ENCODE measurements around the gene ADGRV1. TPM values are rescaled to one million over a fixed set of nuclear protein-coding genes. Genes with fewer than 3 reads are reported as not detected.
A peak's percentile ranks its signal among the peaks of the same experiment; 100 is the strongest.

The ADGRV1 gene
- total and polyA plus RNA-seq, 9 of the 15 experiments (the other 6 are each of a cell fraction or from before 2014, with no cell fraction given) = 21.7 to 156 (median 58.2) TPM

DNA sequence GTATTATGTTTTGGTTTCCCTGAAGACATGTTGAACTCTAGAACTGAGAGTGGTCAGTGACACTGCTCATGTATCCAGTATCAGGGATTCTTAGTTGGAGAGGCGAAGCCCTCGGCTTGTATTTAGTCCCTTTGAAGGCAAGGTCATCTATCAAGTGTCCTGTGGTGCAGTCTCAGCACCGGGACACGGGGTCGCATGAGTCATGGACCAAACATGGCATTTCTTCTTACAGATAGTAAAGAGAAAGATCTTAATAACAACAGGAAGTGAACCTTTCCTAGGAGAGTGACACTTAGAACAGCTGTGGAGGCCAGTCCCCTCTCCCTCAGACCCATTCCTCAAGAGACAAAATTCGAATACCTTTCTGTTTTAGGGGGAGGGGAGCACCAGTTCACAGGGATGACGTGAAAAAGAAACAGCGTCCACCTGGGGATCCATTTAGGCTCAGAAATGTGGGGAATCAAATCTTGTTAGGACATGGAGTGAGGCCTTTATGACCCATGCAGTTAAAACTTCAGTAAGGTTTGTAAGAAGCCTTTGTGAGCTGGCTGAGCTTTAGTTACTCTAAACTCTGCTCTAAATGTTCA, 86.5 kb downstream of the ADGRV1 start (continued):
- TF ChIP-seq ZBTB12 (CRISPR knock-in tag; IDR thresholded peaks at IDR 0.05) (no peak), ARID1B (IDR thresholded peaks at IDR 0.05) (peak; percentile 87), RFX7 (CRISPR knock-in tag; IDR thresholded peaks at IDR 0.05) (no peak), JUN (IDR thresholded peaks at IDR 0.05; ENCODE audit: borderline replicate concordance, low read depth, low read length) (peak; percentile 97), JUN (CRISPR knock-in tag; IDR thresholded peaks at IDR 0.05; ENCODE audit: borderline replicate concordance) (peak; percentile 63; the same call in 1 of the 2 replicates), EGR1 (conservative IDR thresholded peaks at IDR 0.05) (no peak), SMARCA4 (IDR thresholded peaks at IDR 0.05) (peak; percentile 85), ILK (tag; IDR thresholded peaks at IDR 0.05; ENCODE audit: borderline replicate concordance, low read depth) (no peak), SMC3 (conservative IDR thresholded peaks at IDR 0.05; ENCODE audit: insufficient read depth, low read depth, low read length) (no peak), CCNT2 (IDR thresholded peaks at IDR 0.05; ENCODE audit: borderline replicate concordance, extremely low read depth, insufficient read length, low read depth, low read length) (no peak), ETV1 (tag; conservative IDR thresholded peaks at IDR 0.05; ENCODE audit: low read depth) (peak; percentile 71), ZNF583 (CRISPR knock-in tag; IDR thresholded peaks at IDR 0.05) (no peak), SPI1 (IDR thresholded peaks at IDR 0.05; ENCODE audit: borderline replicate concordance, low read depth, low read length) (peak; percentile 71), SRSF1 (IDR thresholded peaks at IDR 0.05; ENCODE audit: low read depth, low read length) (no peak), CBFA2T3 (IDR thresholded peaks at IDR 0.05) (peak; percentile 89), SIX5 (IDR thresholded peaks at IDR 0.05; ENCODE audit: borderline replicate concordance in 1 of 2, insufficient read depth in 1 of 2, low read depth in 1 of 2, low read length in 2 of 2) (no peak), E2F6 (IDR thresholded peaks at IDR 0.05; ENCODE audit: borderline replicate concordance in 1 of 2, extremely low read depth in 1 of 2, insufficient read depth in 1 of 2, insufficient read length in 1 of 2, low read depth in 1 of 2, low read length in 1 of 2, poor library complexity in 1 of 2, severe bottlenecking in 1 of 2) (no peak), FOXJ3 (CRISPR knock-in tag; IDR thresholded peaks at IDR 0.05) (no peak), RNF2 (IDR thresholded peaks at IDR 0.05) (peak; percentile 96)
- TF ChIP-seq, protein P1, sequence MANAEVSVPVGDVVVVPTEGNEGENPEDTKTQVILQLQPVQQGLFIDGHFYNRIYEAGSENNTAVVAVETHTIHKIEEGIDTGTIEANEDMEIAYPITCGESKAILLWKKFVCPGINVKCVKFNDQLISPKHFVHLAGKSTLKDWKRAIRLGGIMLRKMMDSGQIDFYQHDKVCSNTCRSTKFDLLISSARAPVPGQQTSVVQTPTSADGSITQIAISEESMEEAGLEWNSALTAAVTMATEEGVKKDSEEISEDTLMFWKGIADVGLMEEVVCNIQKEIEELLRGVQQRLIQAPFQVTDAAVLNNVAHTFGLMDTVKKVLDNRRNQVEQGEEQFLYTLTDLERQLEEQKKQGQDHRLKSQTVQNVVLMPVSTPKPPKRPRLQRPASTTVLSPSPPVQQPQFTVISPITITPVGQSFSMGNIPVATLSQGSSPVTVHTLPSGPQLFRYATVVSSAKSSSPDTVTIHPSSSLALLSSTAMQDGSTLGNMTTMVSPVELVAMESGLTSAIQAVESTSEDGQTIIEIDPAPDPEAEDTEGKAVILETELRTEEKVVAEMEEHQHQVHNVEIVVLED (CRISPR knock-in tag; IDR thresholded peaks at IDR 0.05) = no peak
- TF ChIP-seq, protein P2, sequence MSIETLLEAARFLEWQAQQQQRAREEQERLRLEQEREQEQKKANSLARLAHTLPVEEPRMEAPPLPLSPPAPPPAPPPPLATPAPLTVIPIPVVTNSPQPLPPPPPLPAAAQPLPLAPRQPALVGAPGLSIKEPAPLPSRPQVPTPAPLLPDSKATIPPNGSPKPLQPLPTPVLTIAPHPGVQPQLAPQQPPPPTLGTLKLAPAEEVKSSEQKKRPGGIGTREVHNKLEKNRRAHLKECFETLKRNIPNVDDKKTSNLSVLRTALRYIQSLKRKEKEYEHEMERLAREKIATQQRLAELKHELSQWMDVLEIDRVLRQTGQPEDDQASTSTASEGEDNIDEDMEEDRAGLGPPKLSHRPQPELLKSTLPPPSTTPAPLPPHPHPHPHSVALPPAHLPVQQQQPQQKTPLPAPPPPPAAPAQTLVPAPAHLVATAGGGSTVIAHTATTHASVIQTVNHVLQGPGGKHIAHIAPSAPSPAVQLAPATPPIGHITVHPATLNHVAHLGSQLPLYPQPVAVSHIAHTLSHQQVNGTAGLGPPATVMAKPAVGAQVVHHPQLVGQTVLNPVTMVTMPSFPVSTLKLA (conservative IDR thresholded peaks at IDR 0.05) = peak in 1 of 2 experiments; percentile 55; a peak in 1 of 4 replicates
- TF ChIP-seq, protein P3, sequence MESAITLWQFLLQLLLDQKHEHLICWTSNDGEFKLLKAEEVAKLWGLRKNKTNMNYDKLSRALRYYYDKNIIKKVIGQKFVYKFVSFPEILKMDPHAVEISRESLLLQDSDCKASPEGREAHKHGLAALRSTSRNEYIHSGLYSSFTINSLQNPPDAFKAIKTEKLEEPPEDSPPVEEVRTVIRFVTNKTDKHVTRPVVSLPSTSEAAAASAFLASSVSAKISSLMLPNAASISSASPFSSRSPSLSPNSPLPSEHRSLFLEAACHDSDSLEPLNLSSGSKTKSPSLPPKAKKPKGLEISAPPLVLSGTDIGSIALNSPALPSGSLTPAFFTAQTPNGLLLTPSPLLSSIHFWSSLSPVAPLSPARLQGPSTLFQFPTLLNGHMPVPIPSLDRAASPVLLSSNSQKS (CRISPR knock-in tag; IDR thresholded peaks at IDR 0.05) = no peak

All from K562 (cell line).